Transverse colon (tissue), 4 donors: ENCODE measurements around the gene PEX11A. TPM values are rescaled to one million over a fixed set of nuclear protein-coding genes. Genes with fewer than 3 reads are reported as not detected.

Experiments used
- DNase-seq: peaks from one replicate; pipeline ENCODE4 v3.0.0-alpha.2; 2019
- H3K27ac ChIP-seq, 4 donors: fragments of 200-600 bp; sonication (generic); 2 replicates each; pipeline ENCODE4 v1.5.1; 2016 to 2018; ENCODE audit warnings: inconsistent platforms in 4 of 4
- H3K27me3 ChIP-seq: fragments of 200-600 bp; sonication (generic); 2 replicates; pipeline ENCODE4 v1.5.1; 2017; ENCODE audit warnings: inconsistent platforms
- H3K36me3 ChIP-seq, 4 donors: fragments of 200-600 bp; sonication (generic); 2 replicates each; pipeline ENCODE4 v1.5.1; 2017 to 2019; ENCODE audit warnings: inconsistent platforms in 4 of 4
- H3K4me1 ChIP-seq, 4 donors: fragments of 200-600 bp; sonication (generic); 2 replicates each; pipeline ENCODE4 v1.5.1; 2017 to 2020; ENCODE audit warnings: inconsistent platforms in 4 of 4
- H3K4me3 ChIP-seq, 4 donors: fragments of 200-600 bp; sonication (generic); 1 replicate in 1 of 4; 2 replicates in 3 of 4; pipeline versions ENCODE4 v1.5.1 to v1.6.1; 2017 to 2019; ENCODE audit warnings: inconsistent platforms in 4 of 4
- H3K9me3 ChIP-seq, 2 donors: fragments of 200-600 bp; sonication (generic); 2 replicates each; pipeline ENCODE4 v1.5.1; 2017 to 2019; ENCODE audit warnings: inconsistent platforms in 2 of 2
- CTCF ChIP-seq, 5 experiments: fragments of 200-600 bp in 3 of 5; fragments of 450-650 bp in 2 of 5; sonication (generic) in 3 of 5; IDR thresholded peaks; 1 replicate in 2 of 5; 2 replicates in 3 of 5; pipeline ENCODE4 v1.5.1; 2016 to 2017; ENCODE audit warnings: antibody characterized with exemption in 5 of 5, inconsistent platforms in 3 of 5, mild to moderate bottlenecking in 2 of 5, moderate library complexity in 1 of 5
- EP300 ChIP-seq: sonication (generic); formaldehyde crosslinking; IDR thresholded peaks from one replicate; pipeline ENCODE4 v1.6.1; 2017; ENCODE audit warnings: antibody characterized with exemption, low read depth
- POLR2A ChIP-seq: fragments of 450-650 bp; IDR thresholded peaks from one replicate; pipeline ENCODE4 v1.6.1; 2016; ENCODE audit warnings: antibody characterized with exemption, mild to moderate bottlenecking, moderate library complexity
- POLR2AphosphoS5 ChIP-seq, 3 donors: sonication (generic); formaldehyde crosslinking; IDR thresholded peaks; one replicate each; pipeline ENCODE4 v1.6.1; 2016; ENCODE audit warnings: antibody characterized with exemption in 3 of 3
- WGBS, 2 donors: methylation state at CpG; one replicate each; pipeline ENCODE4 v1.1.5; 2018; ENCODE audit warnings: low coverage in 1 of 2; 5-methylcytosine and 5-hydroxymethylcytosine counted together
- in situ Hi-C, 4 donors: fragments of 200-750 bp; cut with MboI; loops; one replicate each; pipeline versions ENCODE4 v1.15.0 to v1.15.1; 2017; ENCODE audit warnings: low sequenced_read_pairs in 3 of 4, low pct_ligation_motif_present in 1 of 4, low pct_unique_long_range_greater_than_20kb in 1 of 4
- intact Hi-C: fragments of 100-400 bp; cut with DNase I; formaldehyde crosslinking; loops from one replicate; pipeline ENCODE4 v1.15.1; 2023; ENCODE audit warnings: low total_unique reads
- total RNA-seq, 4 donors: library from RNA; depleted of rRNA; stranded (reverse); fragments of >200 nt; gene quantifications; one replicate each; pipeline ENCODE4 v1.1.0, GENCODE V29; 2016

Gene PEX11A
- total RNA-seq, 4 donors from 2014 or later, result 6.8 to 113 (median 40.6) TPM

- no peaks in the 10 kb centered on the region for H3K9me3 ChIP-seq
- intact Hi-C loops, result no loop called here
Measured at GRCh38 chr15:89669941-89670340, 20.6 kb downstream of the PEX11A start.

GRCh38 chr15:89669309-89669865 lies 21.2 kb downstream of the PEX11A start:
- intact Hi-C loops (no loop called here), in situ Hi-C loops (no loop called here)
- peaks cover 5 to 15% (median 7%) of the 10 kb centered on the region in 4 donors for H3K4me1 ChIP-seq
- 79 to 87% methylated on average over 8 of the region's 9 CpGs for WGBS, 2 donors
- H3K27me3 ChIP-seq, result no peaks in the 10 kb centered on the region
- no peaks in the 10 kb centered on the region for H3K9me3 ChIP-seq
- no peak for DNase-seq
- no peaks in the 10 kb centered on the region for H3K36me3 ChIP-seq
- TF ChIP-seq CTCF (IDR thresholded peaks at IDR 0.05) (no peak), POLR2A (no peak), EP300 (no peak), POLR2AphosphoS5 (IDR thresholded peaks at IDR 0.05) (no peak)
- no peak overlapping the region for H3K4me3 ChIP-seq
- H3K27ac ChIP-seq, result no peak overlapping the region

More at GRCh38 chr15:89669941-89670340, 20.6 kb downstream of the PEX11A start:
- WGBS, 2 donors, result 90 to 91% methylated on average over 2 to 15 of the region's 15 CpGs
- Histone ChIP-seq H3K4me3 (no peak overlapping the region), H3K36me3 (no peaks in the 10 kb centered on the region), H3K4me1 (peaks cover 2 to 10% (median 6%) of the 10 kb centered on the region in 4 donors), H3K27ac (no peak overlapping the region), H3K27me3 (no peaks in the 10 kb centered on the region)
- in situ Hi-C loops, result no loop called here
- TF ChIP-seq CTCF (IDR thresholded peaks at IDR 0.05), result no peak
- TF ChIP-seq EP300, result no peak
- no peak for TF ChIP-seq POLR2AphosphoS5 (IDR thresholded peaks at IDR 0.05)
- TF ChIP-seq POLR2A, result no peak
- DNase-seq, result no peak

- no peak overlapping the region for H3K27ac ChIP-seq
- TF ChIP-seq CTCF (IDR thresholded peaks at IDR 0.05) (no peak), EP300 (no peak)
- in situ Hi-C loops (no loop called here), intact Hi-C loops (no loop called here)
- WGBS, 2 donors, result 97% methylated on average over 3 of the region's 3 CpGs
- no peak for DNase-seq
- no peaks in the 10 kb centered on the region for H3K9me3 ChIP-seq
- no peak overlapping the region for H3K4me3 ChIP-seq
- no peaks in the 10 kb centered on the region for H3K36me3 ChIP-seq
- no peaks in the 10 kb centered on the region for H3K27me3 ChIP-seq
- peaks cover 6 to 18% (median 8%) of the 10 kb centered on the region in 4 donors for H3K4me1 ChIP-seq
Measured at GRCh38 chr15:89668171-89668570, 22.4 kb downstream of the PEX11A start.

- DNase-seq, result no peak
- Histone ChIP-seq H3K9me3 (no peaks in the 10 kb centered on the region), H3K27me3 (no peaks in the 10 kb centered on the region), H3K36me3 (no peaks in the 10 kb centered on the region), H3K27ac (no peak overlapping the region), H3K4me3 (no peak overlapping the region), H3K4me1 (peaks cover 8 to 23% (median 14%) of the 10 kb centered on the region in 4 donors)
- 96% methylated on average over 7 of the region's 7 CpGs; no CpG with 5 or more reads in 1 of the 2 donors for WGBS, 2 donors
- TF ChIP-seq EP300 (no peak), POLR2AphosphoS5 (IDR thresholded peaks at IDR 0.05) (no peak), POLR2A (no peak), CTCF (IDR thresholded peaks at IDR 0.05) (no peak)
- in situ Hi-C loops, result no loop called here
- intact Hi-C loops, result no loop called here
Measured at GRCh38 chr15:89667706-89667960, 22.9 kb downstream of the PEX11A start.
